GM12878 (cell line): ENCODE results near the gene FBN2. TPM values are rescaled to one million over a fixed set of nuclear protein-coding genes. Genes with fewer than 3 reads are reported as not detected.

Experiments used
- ATAC-seq: fragments of 200-7000 bp; cut with Tn5 transposase; 3 replicates; pipeline ENCODE4 v1.9.1; 2020; ENCODE audit warnings: mild to moderate bottlenecking, moderate library complexity
- BruUV-seq: library from RNA; stranded (reverse); fragments of 400-500 nt; replicated peaks from 2 replicates; lab custom pipeline; 2021; lab: Mats Ljungman, UMichigan
- CTCF ChIA-PET: fragments of 300-600 bp; sonication (Branson Sonifier 250); formaldehyde crosslinking; extraction: SDS; loops from one replicate; lab custom pipeline; 2021; ENCODE audit warnings: inconsistent platforms; lab: Yijun Ruan, JAX
- POLR2A ChIA-PET: fragments of 350-600 bp; formaldehyde crosslinking; extraction: SDS; loops from one replicate; lab custom pipeline; 2021; ENCODE audit warnings: inconsistent platforms; lab: Charles Lee
- RAD21 ChIA-PET: fragments of 300-600 bp; sonication (Branson Sonifier 250); formaldehyde crosslinking; loops from one replicate; lab custom pipeline; 2023; ENCODE audit warnings: antibody characterized with exemption; ENCODE audit not compliant: unreplicated experiment; lab: Charles Lee
- SMC1A ChIA-PET: fragments of 300-600 bp; sonication (Branson Sonifier 250); formaldehyde crosslinking; loops from one replicate; lab custom pipeline; 2023; ENCODE audit not compliant: unreplicated experiment, uncharacterized antibody; lab: Charles Lee
- DNase-seq: peaks from one replicate; pipeline ENCODE4 v3.0.0-alpha.2; 2011; ENCODE audit warnings: low read depth, low spot score
- FAIRE-seq: peaks from 3 replicates; lab custom pipeline; 2011; peaks lifted over from hg19 to GRCh38; lab: Jason Lieb, UNC
- H2AFZ ChIP-seq: 2 replicates; pipeline ENCODE4 v1.6.0; 2011; ENCODE audit warnings: low read depth, low read length, control low read depth; ENCODE audit not compliant: control insufficient read depth
- H3K27ac ChIP-seq: 2 replicates; pipeline ENCODE4 v1.5.1; 2011; ENCODE audit warnings: control low read depth; ENCODE audit not compliant: control insufficient read depth, insufficient read depth
- H3K27me3 ChIP-seq, 2 experiments: replicated peaks in 1 of 2; 2 replicates each; pipeline versions ENCODE4 v1.6.0 to v1.6.1; 2011; ENCODE audit warnings: low read length in 1 of 2; ENCODE audit not compliant: control insufficient read depth in 2 of 2, insufficient read depth in 2 of 2
- H3K36me3 ChIP-seq, 2 experiments: 2 replicates each; pipeline ENCODE4 v1.5.1; 2011; ENCODE audit warnings: low read length in 1 of 2; ENCODE audit not compliant: control insufficient read depth in 2 of 2, insufficient read depth in 2 of 2
- H3K4me1 ChIP-seq: 2 replicates; pipeline ENCODE4 v1.6.1; 2011; ENCODE audit warnings: mild to moderate bottlenecking, low read length, moderate library complexity, mixed read lengths; ENCODE audit not compliant: control insufficient read depth, insufficient read depth
- H3K4me2 ChIP-seq: 2 replicates; pipeline ENCODE4 v1.6.0; 2011; ENCODE audit warnings: control low read depth; ENCODE audit not compliant: control insufficient read depth, insufficient read depth
- H3K4me3 ChIP-seq: fragments of 200-600 bp; sonication (generic); 2 replicates; pipeline ENCODE4 v1.5.1; 2016
- H3K79me2 ChIP-seq: 2 replicates; pipeline ENCODE4 v1.6.0; 2011; ENCODE audit warnings: low read length; ENCODE audit not compliant: control insufficient read depth, insufficient read depth
- H3K9ac ChIP-seq: 2 replicates; pipeline ENCODE4 v1.8.0; 2011; ENCODE audit warnings: low read length, control low read depth, mixed read lengths; ENCODE audit not compliant: control insufficient read depth, insufficient read depth
- H3K9me3 ChIP-seq: replicated peaks from 3 replicates; pipeline ENCODE4 v1.5.1; 2011; ENCODE audit warnings: mild to moderate bottlenecking, low read length; ENCODE audit not compliant: control insufficient read depth, insufficient read depth
- H4K20me1 ChIP-seq: 2 replicates; pipeline ENCODE4 v1.6.0; 2011; ENCODE audit not compliant: control insufficient read depth, insufficient read depth
- CBFB ChIP-seq: IDR thresholded peaks from 2 replicates; pipeline ENCODE4 v1.6.1; 2016; ENCODE audit warnings: antibody characterized with exemption, low read depth
- HDGF ChIP-seq: fragments of 450-650 bp; IDR thresholded peaks from 2 replicates; pipeline ENCODE4 v1.6.1; 2016; ENCODE audit warnings: antibody characterized with exemption
- NRF1 ChIP-seq: conservative IDR thresholded peaks from 2 replicates; pipeline ENCODE4 v1.6.1; 2011; ENCODE audit warnings: mild to moderate bottlenecking, low read depth, low read length, improper control_type of control experiment
- PAX8 ChIP-seq: fragments of 450-650 bp; IDR thresholded peaks from 2 replicates; pipeline ENCODE4 v1.6.1; 2017; ENCODE audit warnings: mild to moderate bottlenecking, moderate library complexity
- POLR2A ChIP-seq: IDR thresholded peaks from 2 replicates; pipeline ENCODE4 v1.6.1; 2011; ENCODE audit warnings: low read depth, mild to moderate bottlenecking, low read length
- RB1 ChIP-seq: fragments of 450-650 bp; formaldehyde crosslinking; IDR thresholded peaks from 2 replicates; pipeline ENCODE4 v1.6.1; 2017; ENCODE audit warnings: mild to moderate bottlenecking, borderline replicate concordance
- SIX5 ChIP-seq: IDR thresholded peaks from 2 replicates; pipeline ENCODE4 v1.6.1; 2011; ENCODE audit warnings: mild to moderate bottlenecking, low read depth, low read length, moderate library complexity; ENCODE audit not compliant: severe bottlenecking
- SMARCA5 ChIP-seq: fragments of 450-650 bp; IDR thresholded peaks from 2 replicates; pipeline ENCODE4 v1.6.1; 2017; ENCODE audit warnings: mild to moderate bottlenecking
- STAT1 ChIP-seq: fragments of 450-650 bp; conservative IDR thresholded peaks from 2 replicates; pipeline ENCODE4 v1.6.1; 2014; ENCODE audit warnings: antibody characterized with exemption, mild to moderate bottlenecking
- TBL1XR1 ChIP-seq: IDR thresholded peaks from 2 replicates; pipeline ENCODE4 v1.6.1; 2012; ENCODE audit warnings: low read depth, low read length, improper control_type of control experiment
- ZNF622 ChIP-seq: fragments of 450-650 bp; IDR thresholded peaks from 2 replicates; pipeline ENCODE4 v1.6.1; 2017; ENCODE audit warnings: mild to moderate bottlenecking, inconsistent platforms
- WGBS: methylation state at CpG from one replicate; pipeline ENCODE4 v1.1.6; 2016; ENCODE audit warnings: low lambda C conversion rate; ENCODE audit not compliant: insufficient replicate concordance, insufficient coverage; ENCODE audit errors: missing lambda C conversion rate; 5-methylcytosine and 5-hydroxymethylcytosine counted together
- in situ Hi-C: fragments of 300-500 bp; cut with MboI; formaldehyde crosslinking; loops from 9 replicates; pipeline ENCODE4 v1.14.3; 2018; ENCODE audit warnings: mixed read lengths
- intact Hi-C: fragments of 100-400 bp; cut with micrococcal nuclease; formaldehyde crosslinking; loops from one replicate; pipeline ENCODE4 v1.14.2; 2022; ENCODE audit not compliant: unreplicated experiment
- polyA plus RNA-seq, 11 experiments: library from polyadenylated mRNA; depleted of rRNA in 4 of 11; unstranded in 6 of 11; stranded (reverse) in 5 of 11; fragments of >200 nt; fragmentation: Nextera tagmentation in 4 of 11; fragmentation: Illumina TruSeq in 1 of 11; extraction: Ambion mirVana in 4 of 11; extraction: Trizol in 1 of 11; gene quantifications; 1 replicate in 1 of 11; 2 replicates in 10 of 11; pipeline versions ENCODE4 v1.2.1 to v1.2.3, GENCODE V29; 2011 to 2016; ENCODE audit warnings: inconsistent platforms in 2 of 11, missing spikeins in 2 of 11, low read depth in 1 of 11
- total RNA-seq, 4 experiments: library from RNA; depleted of rRNA in 3 of 4; stranded (reverse); fragments of >200 nt in 3 of 4; fragmentation: Illumina TruSeq in 1 of 4; extraction: Trizol in 1 of 4; gene quantifications; 2 replicates each; pipeline versions ENCODE4 v1.2.1 to v1.2.3, GENCODE V29; 2013 to 2021

The FBN2 gene
- total and polyA plus RNA-seq, 10 of the 15 experiments (the other 5 are each of a cell fraction or from before 2014, with no cell fraction given) = 0.01 to 0.98 (median 0.10) TPM; not detected in 3

DNA sequence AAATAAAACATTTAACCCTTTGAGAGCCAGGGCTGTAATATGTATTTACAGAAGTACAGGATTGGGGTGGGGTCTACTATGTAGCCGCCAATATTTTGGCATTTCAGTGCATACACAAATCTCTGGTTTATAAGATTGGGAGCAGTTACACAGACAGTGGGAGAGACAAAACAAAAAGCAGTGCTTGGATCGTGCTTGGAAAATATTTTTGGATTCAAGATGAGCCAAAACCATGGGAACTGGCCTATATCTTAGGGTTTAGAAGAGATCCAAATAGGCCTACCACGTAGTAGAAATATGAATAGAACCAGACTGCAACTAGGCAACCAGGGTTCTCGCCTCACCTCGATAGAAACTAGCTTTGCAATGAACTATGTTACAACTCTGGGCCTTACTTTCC is 284.9 kb downstream of the FBN2 start:
- SMC1A ChIA-PET = interaction anchor here (0.6 to 2.6 kb wide), 2 partner anchors 12 to 909 kb away, joined by 3 to 9 read pairs; no protein-coding TSS in a partner anchor
- no TSS peak for BruUV-seq
- ATAC-seq = no peak

DNA sequence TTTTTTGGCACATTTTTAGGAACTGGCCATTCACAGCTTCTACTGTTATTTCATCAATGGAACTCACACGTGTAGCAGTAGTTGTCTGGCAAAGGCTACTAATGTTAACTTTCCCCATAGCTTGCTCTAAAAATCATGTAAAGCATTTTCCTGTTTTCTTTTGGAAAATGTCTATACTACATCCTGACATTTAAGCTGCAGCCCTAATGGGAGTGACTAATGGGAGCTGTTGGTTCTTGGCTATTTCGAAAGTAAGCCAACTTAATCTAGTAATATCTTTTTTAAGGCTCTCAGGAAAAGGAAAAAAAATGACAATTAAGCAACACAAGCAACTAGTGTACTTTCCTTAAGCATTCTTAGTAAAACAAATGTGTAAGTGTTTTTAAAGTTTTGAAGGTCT is 285.3 kb downstream of the FBN2 start:
- CTCF ChIA-PET = interaction anchor here (0.7 to 0.8 kb wide), 2 partner anchors 25 to 53 kb away, joined by 3 to 4 read pairs; no protein-coding TSS in a partner anchor
- no peak overlapping the region for H3K9ac ChIP-seq
- POLR2A ChIA-PET = no interaction called here
- no peaks in the 10 kb centered on the region for H3K36me3 ChIP-seq
- H3K79me2 ChIP-seq = no peaks in the 10 kb centered on the region
- no peak for DNase-seq
- TF ChIP-seq HDGF (no peak), SMARCA5 (no peak), STAT1 (no peak), NRF1 (no peak)
- RAD21 ChIA-PET = no interaction called here
- H3K4me1 ChIP-seq = no peaks in the 10 kb centered on the region
- SMC1A ChIA-PET = interaction anchor here (0.6 to 2.6 kb wide), 3 partner anchors 12 to 909 kb away, joined by 3 to 9 read pairs (median 3); no protein-coding TSS in a partner anchor
- H3K9me3 ChIP-seq = no peaks in the 10 kb centered on the region
- intact Hi-C loops (no loop called here), in situ Hi-C loops (no loop called here)
- no peak overlapping the region for H2AFZ ChIP-seq
- no TSS peak for BruUV-seq
- H3K27me3 ChIP-seq = no peaks in the 10 kb centered on the region; a peak in 1 of 4 replicates
- no peak overlapping the region for H3K27ac ChIP-seq
- no peak overlapping the region for H3K4me2 ChIP-seq
- no peaks in the 10 kb centered on the region for H4K20me1 ChIP-seq
- H3K4me3 ChIP-seq = no peak overlapping the region
- FAIRE-seq = no peak
- no peak for ATAC-seq
- WGBS = 0% methylated on average over 2 of the region's 2 CpGs

More for the DNA sequence above, 284.9 kb downstream of the FBN2 start:
- CTCF ChIA-PET = no interaction called here
- H3K4me3 ChIP-seq = no peak overlapping the region
- no peak overlapping the region for H3K27ac ChIP-seq
- H3K27me3 ChIP-seq = no peaks in the 10 kb centered on the region
- DNase-seq (no peak), FAIRE-seq (no peak)
- WGBS = 15% methylated on average over 5 of the region's 5 CpGs
- in situ Hi-C loops (no loop called here), intact Hi-C loops (no loop called here)
- H2AFZ ChIP-seq = no peak overlapping the region
- no peaks in the 10 kb centered on the region for H4K20me1 ChIP-seq
- POLR2A ChIA-PET = no interaction called here
- H3K9me3 ChIP-seq = no peaks in the 10 kb centered on the region
- H3K79me2 ChIP-seq = no peaks in the 10 kb centered on the region
- H3K4me1 ChIP-seq = no peaks in the 10 kb centered on the region
- no peaks in the 10 kb centered on the region for H3K36me3 ChIP-seq
- no peak overlapping the region for H3K4me2 ChIP-seq
- RAD21 ChIA-PET = no interaction called here
- H3K9ac ChIP-seq = no peak overlapping the region
- no peak for TF ChIP-seq TBL1XR1
- TF ChIP-seq SIX5 = no peak
- TF ChIP-seq RB1 = no peak
- TF ChIP-seq PAX8 = no peak
- no peak for TF ChIP-seq POLR2A
- TF ChIP-seq ZNF622 = no peak
- TF ChIP-seq CBFB = no peak
